Peyer's patch (tissue), 4 donors: ENCODE measurements around the gene FITM2.

Source experiments
- CTCF ChIP-seq, 6 experiments: fragments of 450-650 bp in 4 of 6; fragments of 200-600 bp in 2 of 6; sonication (generic) in 1 of 6; IDR thresholded peaks; one replicate each; pipeline ENCODE4 v1.5.1; 2017 to 2019; ENCODE audit warnings: antibody characterized with exemption in 6 of 6, mild to moderate bottlenecking in 3 of 6, moderate library complexity in 1 of 6
- POLR2A ChIP-seq, 2 donors: fragments of 450-650 bp; IDR thresholded peaks; one replicate each; pipeline ENCODE4 v1.5.1; 2017; ENCODE audit warnings: antibody characterized with exemption in 2 of 2, mild to moderate bottlenecking in 2 of 2, moderate library complexity in 2 of 2

GRCh38 chr20:44280387-44280786 is 30.6 kb downstream of the FITM2 start:
- TF ChIP-seq CTCF (IDR thresholded peaks at IDR 0.05) (no peak), POLR2A (IDR thresholded peaks at IDR 0.05) (no peak)
